GM19455 (cell line): ENCODE data around the gene PLA1A.
A peak's percentile ranks its signal among the peaks of the same experiment; 100 is the strongest.
"Not testable (repeated sequence)": the region's sequence is repeated elsewhere in the genome, so short reads cannot be mapped to it uniquely, and the experiment has no call there.

ENCODE experiments used
- ATAC-seq: cut with Tn5 transposase; IDR thresholded peaks from one replicate; pipeline ENCODE4 v1.9.1; 2021; ENCODE audit not compliant: unreplicated experiment

PLA1A gene

GRCh38 chr3:119660474-119661440, 63.1 kb downstream of the PLA1A start, which contains the start of gene POPDC2:
POPDC2 (minus strand) TSS chr3:119660589; CDS start chr3:119660423, 166 bp downstream.
- ATAC-seq, result no peak

GRCh38 chr3:119662604-119663373, 65.1 kb downstream of the PLA1A start:
- ATAC-seq, result no peak

- no peak for ATAC-seq
Observed at GRCh38 chr3:119663885-119664284, 66.2 kb downstream of the PLA1A start.

GRCh38 chr3:119664370-119664769, 66.7 kb downstream of the PLA1A start:
- ATAC-seq, result no peak

- ATAC-seq, result no peak
Observed at GRCh38 chr3:119664850-119665379, 67.2 kb downstream of the PLA1A start.

GRCh38 chr3:119665954-119666559, 68.4 kb downstream of the PLA1A start:
- no peak for ATAC-seq

GRCh38 chr3:119669906-119670570, 72.4 kb downstream of the PLA1A start:
- no peak for ATAC-seq

- no peak for ATAC-seq
Observed at GRCh38 chr3:119672776-119673175, 75.1 kb downstream of the PLA1A start.

GRCh38 chr3:119673875-119674274, 76.2 kb downstream of the PLA1A start:
- ATAC-seq, result no peak

GRCh38 chr3:119675188-119675874, 77.6 kb downstream of the PLA1A start:
- no peak for ATAC-seq

GRCh38 chr3:119676020-119676419, 78.3 kb downstream of the PLA1A start:
- ATAC-seq, result no peak

- peak; percentile 91 for ATAC-seq
Observed at GRCh38 chr3:119676771-119677640, 79.3 kb downstream of the PLA1A start, which contains the start of gene COX17. COX17 (minus strand) TSS chr3:119677406; CDS start chr3:119677310, 96 bp downstream.

- no peak for ATAC-seq
Observed at GRCh38 chr3:119677641-119677934, 79.9 kb downstream of the PLA1A start.

GRCh38 chr3:119678209-119678608, 80.5 kb downstream of the PLA1A start:
- ATAC-seq, result not testable (repeated sequence)
